Esophagus muscularis mucosa (tissue), 4 donors: ENCODE data around the gene ZNF3.

Experiments used
- CTCF ChIP-seq, 3 experiments: fragments of 200-600 bp in 2 of 3; fragments of 450-650 bp in 1 of 3; sonication (generic) in 2 of 3; IDR thresholded peaks; one replicate each; pipeline ENCODE4 v1.5.1; 2017 to 2019; ENCODE audit warnings: antibody characterized with exemption in 3 of 3, mild to moderate bottlenecking in 2 of 3, moderate library complexity in 1 of 3
- EP300 ChIP-seq: sonication (generic); formaldehyde crosslinking; IDR thresholded peaks from one replicate; pipeline ENCODE4 v1.6.1; 2017; ENCODE audit warnings: antibody characterized with exemption
- POLR2A ChIP-seq: fragments of 450-650 bp; IDR thresholded peaks from one replicate; pipeline ENCODE4 v1.6.1; 2017; ENCODE audit warnings: antibody characterized with exemption, moderate library complexity, mild to moderate bottlenecking, low read depth
- POLR2AphosphoS5 ChIP-seq, 2 donors: sonication (generic); formaldehyde crosslinking; IDR thresholded peaks; one replicate each; pipeline ENCODE4 v1.6.1; 2017; ENCODE audit warnings: antibody characterized with exemption in 2 of 2

GRCh38 chr7:100093054-100093453 is 11.5 kb upstream of the ZNF3 start:
- TF ChIP-seq CTCF (IDR thresholded peaks at IDR 0.05) (no peak), POLR2A (no peak), POLR2AphosphoS5 (IDR thresholded peaks at IDR 0.05) (no peak), EP300 (no peak)
